Ishikawa (cell line): Measurements from ENCODE around the gene TOMM40.

Experiments
- REST ChIP-seq: IDR thresholded peaks from 2 replicates; pipeline ENCODE4 v1.6.1; 2012; ENCODE audit warnings: low read depth, mild to moderate bottlenecking
- TEAD4 ChIP-seq: IDR thresholded peaks from 2 replicates; pipeline ENCODE4 v1.6.1; 2012

GRCh38 chr19:44948763-44949374 lies 57.8 kb downstream of the TOMM40 start:
- TF ChIP-seq REST (no peak), TEAD4 (no peak)
